ENCODE data around the gene ZMIZ1.

Gene ZMIZ1

GRCh38 chr10:79236433-79236765 is 167.6 kb downstream of the ZMIZ1 start:
- H3K4me2 ChIP-seq (ENCODE audit: low read length) = no peak overlapping the region
- H3K4me1 ChIP-seq (ENCODE audit: control insufficient read depth in 1 of 2, insufficient read depth in 2 of 2, low read length in 2 of 2) = peaks cover 57 to 68% of the 10 kb centered on the region in 2 experiments
- H4K91ac ChIP-seq (ENCODE audit: low read depth, low read length) = peak overlapping the region; percentile 50
- H4K12ac ChIP-seq (ENCODE audit: low read depth, low read length) = no peak overlapping the region
- peaks cover 48% of the 10 kb centered on the region for H3K79me1 ChIP-seq (ENCODE audit: low read length)
- no peak for DNase-seq
- no CpG with 5 or more reads among the region's 9 CpGs for WGBS (ENCODE audit: extremely low coverage, insufficient coverage, insufficient read length)
- H3K9ac ChIP-seq (ENCODE audit: low read length) = no peak overlapping the region
- H3K36me3 ChIP-seq (ENCODE audit: control insufficient read depth in 1 of 2, insufficient read depth in 2 of 2, low read length in 2 of 2) = peaks cover 8 to 27% of the 10 kb centered on the region in 2 experiments
- peaks cover 2% of the 10 kb centered on the region for H3K79me2 ChIP-seq (ENCODE audit: control insufficient read depth, insufficient read depth, low read length, poor library complexity)
- no peak overlapping the region for H3K4me3 ChIP-seq (ENCODE audit: low read depth, low read length)
- peak overlapping the region; percentile 71 for H2BK120ac ChIP-seq (ENCODE audit: insufficient read depth, low read length, poor library complexity)
- no peak overlapping the region for H2BK12ac ChIP-seq (ENCODE audit: low read length)
- peak overlapping the region; percentile 61 for H3K18ac ChIP-seq (ENCODE audit: low read length)
- H3K9me3 ChIP-seq (ENCODE audit: insufficient read depth, low read depth, low read length) = no peaks in the 10 kb centered on the region
- H3K27ac ChIP-seq (ENCODE audit: low read depth, low read length) = peak overlapping the region; percentile 96
- peak overlapping the region; percentile 47 for H4K8ac ChIP-seq (ENCODE audit: low read depth, low read length)
- peak overlapping the region; percentile 76 for H2BK5ac ChIP-seq (ENCODE audit: low read depth, low read length, poor library complexity)
- peak overlapping the region; percentile 37 for H3K14ac ChIP-seq (ENCODE audit: low read length)
- no peak overlapping the region for H3K4ac ChIP-seq (ENCODE audit: low read depth, low read length)
- H3K27me3 ChIP-seq (ENCODE audit: insufficient read depth, low read length) = no peaks in the 10 kb centered on the region
- H2AK5ac ChIP-seq (ENCODE audit: low read length) = no peak overlapping the region
- no peak overlapping the region for H3K23ac ChIP-seq (ENCODE audit: low read length)
- H2AFZ ChIP-seq (ENCODE audit: insufficient read depth, low read length, poor library complexity) = no peak overlapping the region

- peak; percentile 38 to 47 for DNase-seq
- Histone ChIP-seq H2BK12ac (ENCODE audit: low read length) (peak overlapping the region; percentile 57), H4K12ac (ENCODE audit: low read depth, low read length) (no peak overlapping the region), H3K36me3 (ENCODE audit: control insufficient read depth in 1 of 2, insufficient read depth in 2 of 2, low read length in 2 of 2) (peaks cover 6 to 19% of the 10 kb centered on the region in 2 experiments), H3K4me3 (ENCODE audit: low read depth, low read length) (no peak overlapping the region), H4K8ac (ENCODE audit: low read depth, low read length) (peak overlapping the region; percentile 67), H3K4ac (ENCODE audit: low read depth, low read length) (peak overlapping the region; percentile 0), H3K4me1 (ENCODE audit: control insufficient read depth in 1 of 2, insufficient read depth in 2 of 2, low read length in 2 of 2) (peaks cover 66 to 79% of the 10 kb centered on the region in 2 experiments), H4K91ac (ENCODE audit: low read depth, low read length) (peak overlapping the region; percentile 89), H3K18ac (ENCODE audit: low read length) (peak overlapping the region; percentile 60), H3K9me3 (ENCODE audit: insufficient read depth, low read depth, low read length) (no peaks in the 10 kb centered on the region), H3K14ac (ENCODE audit: low read length) (peak overlapping the region; percentile 76), H3K79me2 (ENCODE audit: control insufficient read depth, insufficient read depth, low read length, poor library complexity) (peaks cover 6% of the 10 kb centered on the region), H3K27ac (ENCODE audit: low read depth, low read length) (peak overlapping the region; percentile 96), H3K9ac (ENCODE audit: low read length) (no peak overlapping the region), H2AK5ac (ENCODE audit: low read length) (peak overlapping the region; percentile 1), H3K23ac (ENCODE audit: low read length) (no peak overlapping the region), H2BK5ac (ENCODE audit: low read depth, low read length, poor library complexity) (peak overlapping the region; percentile 87), H3K27me3 (ENCODE audit: insufficient read depth, low read length) (no peaks in the 10 kb centered on the region), H2AFZ (ENCODE audit: insufficient read depth, low read length, poor library complexity) (no peak overlapping the region), H3K79me1 (ENCODE audit: low read length) (peaks cover 59% of the 10 kb centered on the region), H3K4me2 (ENCODE audit: low read length) (peak overlapping the region; percentile 15), H2BK120ac (ENCODE audit: insufficient read depth, low read length, poor library complexity) (peak overlapping the region; percentile 79)
- WGBS (ENCODE audit: extremely low coverage, insufficient coverage, insufficient read length) = no CpG with 5 or more reads among the region's 12 CpGs
Observed at GRCh38 chr10:79237454-79238157, 168.8 kb downstream of the ZMIZ1 start.

GRCh38 chr10:79238158-79238520 is 169.4 kb downstream of the ZMIZ1 start:
- Histone ChIP-seq H4K8ac (ENCODE audit: low read depth, low read length) (peak overlapping the region; percentile 86), H3K79me1 (ENCODE audit: low read length) (peaks cover 61% of the 10 kb centered on the region), H4K12ac (ENCODE audit: low read depth, low read length) (no peak overlapping the region), H2BK12ac (ENCODE audit: low read length) (peak overlapping the region; percentile 89), H3K18ac (ENCODE audit: low read length) (peak overlapping the region; percentile 78), H3K27me3 (ENCODE audit: insufficient read depth, low read length) (no peaks in the 10 kb centered on the region), H3K9ac (ENCODE audit: low read length) (no peak overlapping the region), H3K36me3 (ENCODE audit: control insufficient read depth in 1 of 2, insufficient read depth in 2 of 2, low read length in 2 of 2) (peaks cover under 1 to 14% of the 10 kb centered on the region in 2 experiments), H3K4me1 (ENCODE audit: control insufficient read depth in 1 of 2, insufficient read depth in 2 of 2, low read length in 2 of 2) (peaks cover 62 to 77% of the 10 kb centered on the region in 2 experiments), H3K9me3 (ENCODE audit: insufficient read depth, low read depth, low read length) (no peaks in the 10 kb centered on the region), H3K79me2 (ENCODE audit: control insufficient read depth, insufficient read depth, low read length, poor library complexity) (peaks cover 7% of the 10 kb centered on the region), H3K23ac (ENCODE audit: low read length) (no peak overlapping the region), H3K14ac (ENCODE audit: low read length) (peak overlapping the region; percentile 75), H2BK5ac (ENCODE audit: low read depth, low read length, poor library complexity) (peak overlapping the region; percentile 87), H2AK5ac (ENCODE audit: low read length) (peak overlapping the region; percentile 25), H3K27ac (ENCODE audit: low read depth, low read length) (peak overlapping the region; percentile 96), H2AFZ (ENCODE audit: insufficient read depth, low read length, poor library complexity) (peak overlapping the region; percentile 19), H3K4ac (ENCODE audit: low read depth, low read length) (no peak overlapping the region), H3K4me2 (ENCODE audit: low read length) (peak overlapping the region; percentile 15), H3K4me3 (ENCODE audit: low read depth, low read length) (no peak overlapping the region), H4K91ac (ENCODE audit: low read depth, low read length) (peak overlapping the region; percentile 89), H2BK120ac (ENCODE audit: insufficient read depth, low read length, poor library complexity) (peak overlapping the region; percentile 74)
- DNase-seq = no peak
- no CpG with 5 or more reads among the region's 6 CpGs for WGBS (ENCODE audit: extremely low coverage, insufficient coverage, insufficient read length)

GRCh38 chr10:79238606-79239005 is 169.8 kb downstream of the ZMIZ1 start:
- H3K9ac ChIP-seq (ENCODE audit: low read length) = no peak overlapping the region
- peak overlapping the region; percentile 90 for H2BK120ac ChIP-seq (ENCODE audit: insufficient read depth, low read length, poor library complexity)
- peak overlapping the region; percentile 21 for H3K18ac ChIP-seq (ENCODE audit: low read length)

More at GRCh38 chr10:79238606-79239005, 169.8 kb downstream of the ZMIZ1 start:
- Histone ChIP-seq H4K12ac (ENCODE audit: low read depth, low read length) (no peak overlapping the region), H2BK12ac (ENCODE audit: low read length) (peak overlapping the region; percentile 11), H3K4me3 (ENCODE audit: low read depth, low read length) (no peak overlapping the region), H3K23ac (ENCODE audit: low read length) (no peak overlapping the region), H4K8ac (ENCODE audit: low read depth, low read length) (peak overlapping the region; percentile 74), H2AFZ (ENCODE audit: insufficient read depth, low read length, poor library complexity) (no peak overlapping the region), H2BK5ac (ENCODE audit: low read depth, low read length, poor library complexity) (peak overlapping the region; percentile 88), H3K27ac (ENCODE audit: low read depth, low read length) (peak overlapping the region; percentile 96), H3K14ac (ENCODE audit: low read length) (peak overlapping the region; percentile 14), H2AK5ac (ENCODE audit: low read length) (peak overlapping the region; percentile 42), H3K79me2 (ENCODE audit: control insufficient read depth, insufficient read depth, low read length, poor library complexity) (peaks cover 9% of the 10 kb centered on the region), H3K4me1 (ENCODE audit: control insufficient read depth in 1 of 2, insufficient read depth in 2 of 2, low read length in 2 of 2) (peaks cover 62 to 74% of the 10 kb centered on the region in 2 experiments), H3K4me2 (ENCODE audit: low read length) (peak overlapping the region; percentile 31), H3K79me1 (ENCODE audit: low read length) (peaks cover 62% of the 10 kb centered on the region), H3K36me3 (ENCODE audit: control insufficient read depth in 1 of 2, insufficient read depth in 2 of 2, low read length in 2 of 2) (peaks cover 0 to 10% of the 10 kb centered on the region in 2 experiments), H3K4ac (ENCODE audit: low read depth, low read length) (no peak overlapping the region), H3K9me3 (ENCODE audit: insufficient read depth, low read depth, low read length) (no peaks in the 10 kb centered on the region), H3K27me3 (ENCODE audit: insufficient read depth, low read length) (no peaks in the 10 kb centered on the region), H4K91ac (ENCODE audit: low read depth, low read length) (peak overlapping the region; percentile 87)
- peak; percentile 44 to 77 for DNase-seq
- no CpG with 5 or more reads among the region's 2 CpGs for WGBS (ENCODE audit: extremely low coverage, insufficient coverage, insufficient read length)

All from trophoblast cell (in vitro differentiated cells and primary cell).